ENCODE results near the gene ECE1. TPM values are rescaled to one million over a fixed set of nuclear protein-coding genes. Genes with fewer than 3 reads are reported as not detected.
A peak's percentile ranks its signal among the peaks of the same experiment; 100 is the strongest.

ECE1 gene
- total RNA-seq, 1 donor from 2014 or later: 15.2 TPM

DNA sequence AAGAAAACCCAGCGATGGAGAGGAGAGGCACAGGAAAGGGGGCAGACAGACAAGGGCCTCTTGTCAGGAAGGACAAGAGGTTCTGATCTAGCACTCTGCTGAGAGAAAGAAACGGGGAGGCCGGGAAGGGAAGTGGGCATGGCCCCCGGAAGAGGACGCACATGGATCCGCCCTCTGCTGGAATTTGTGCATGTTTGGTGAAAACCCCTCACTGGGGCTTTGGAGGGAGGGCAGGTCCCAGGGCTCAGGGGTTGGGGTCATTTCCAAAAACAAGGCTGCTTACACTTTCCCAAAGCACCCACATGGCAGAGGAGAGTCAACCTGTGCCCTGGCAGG, 32.4 kb upstream of the ECE1 start:
- Histone ChIP-seq H3K36me3 (no peaks in the 10 kb centered on the region), H3K27me3 (no peaks in the 10 kb centered on the region), H3K4me1 (peaks cover 85% of the 10 kb centered on the region), H2AFZ (replicated peaks) (no peak overlapping the region), H3K4me2 (no peak overlapping the region), H3K79me2 (ENCODE audit: low read depth) (no peaks in the 10 kb centered on the region), H3K4me3 (no peak overlapping the region), H3F3A (ENCODE audit: low read depth) (peaks cover 41% of the 10 kb centered on the region), H3K9me3 (ENCODE audit: low read depth) (no peaks in the 10 kb centered on the region), H3K9ac (no peak overlapping the region), H4K20me1 (ENCODE audit: low read depth) (peaks cover 15% of the 10 kb centered on the region), H3K27ac (no peak overlapping the region)
- Mint-ChIP-seq H3K4me3 (peak overlapping the region; percentile 41), H3K9me3 (no peaks in the 10 kb centered on the region), H3K4me1 (peaks cover 99% of the 10 kb centered on the region), H3K27ac (peak overlapping the region; percentile 91), H3K27me3 (ENCODE audit: insufficient read depth, low read depth) (peaks cover 9% of the 10 kb centered on the region), H3K36me3 (no peaks in the 10 kb centered on the region)
- TF ChIP-seq EZH2 (IDR thresholded peaks at IDR 0.05): no peak
- no peak for TF ChIP-seq EZH2phosphoT487 (IDR thresholded peaks at IDR 0.05)
- TF ChIP-seq, protein P1, sequence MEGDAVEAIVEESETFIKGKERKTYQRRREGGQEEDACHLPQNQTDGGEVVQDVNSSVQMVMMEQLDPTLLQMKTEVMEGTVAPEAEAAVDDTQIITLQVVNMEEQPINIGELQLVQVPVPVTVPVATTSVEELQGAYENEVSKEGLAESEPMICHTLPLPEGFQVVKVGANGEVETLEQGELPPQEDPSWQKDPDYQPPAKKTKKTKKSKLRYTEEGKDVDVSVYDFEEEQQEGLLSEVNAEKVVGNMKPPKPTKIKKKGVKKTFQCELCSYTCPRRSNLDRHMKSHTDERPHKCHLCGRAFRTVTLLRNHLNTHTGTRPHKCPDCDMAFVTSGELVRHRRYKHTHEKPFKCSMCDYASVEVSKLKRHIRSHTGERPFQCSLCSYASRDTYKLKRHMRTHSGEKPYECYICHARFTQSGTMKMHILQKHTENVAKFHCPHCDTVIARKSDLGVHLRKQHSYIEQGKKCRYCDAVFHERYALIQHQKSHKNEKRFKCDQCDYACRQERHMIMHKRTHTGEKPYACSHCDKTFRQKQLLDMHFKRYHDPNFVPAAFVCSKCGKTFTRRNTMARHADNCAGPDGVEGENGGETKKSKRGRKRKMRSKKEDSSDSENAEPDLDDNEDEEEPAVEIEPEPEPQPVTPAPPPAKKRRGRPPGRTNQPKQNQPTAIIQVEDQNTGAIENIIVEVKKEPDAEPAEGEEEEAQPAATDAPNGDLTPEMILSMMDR (IDR thresholded peaks at IDR 0.05): no peak
- DNase-seq (ENCODE audit: low spot score): no peak

DNA sequence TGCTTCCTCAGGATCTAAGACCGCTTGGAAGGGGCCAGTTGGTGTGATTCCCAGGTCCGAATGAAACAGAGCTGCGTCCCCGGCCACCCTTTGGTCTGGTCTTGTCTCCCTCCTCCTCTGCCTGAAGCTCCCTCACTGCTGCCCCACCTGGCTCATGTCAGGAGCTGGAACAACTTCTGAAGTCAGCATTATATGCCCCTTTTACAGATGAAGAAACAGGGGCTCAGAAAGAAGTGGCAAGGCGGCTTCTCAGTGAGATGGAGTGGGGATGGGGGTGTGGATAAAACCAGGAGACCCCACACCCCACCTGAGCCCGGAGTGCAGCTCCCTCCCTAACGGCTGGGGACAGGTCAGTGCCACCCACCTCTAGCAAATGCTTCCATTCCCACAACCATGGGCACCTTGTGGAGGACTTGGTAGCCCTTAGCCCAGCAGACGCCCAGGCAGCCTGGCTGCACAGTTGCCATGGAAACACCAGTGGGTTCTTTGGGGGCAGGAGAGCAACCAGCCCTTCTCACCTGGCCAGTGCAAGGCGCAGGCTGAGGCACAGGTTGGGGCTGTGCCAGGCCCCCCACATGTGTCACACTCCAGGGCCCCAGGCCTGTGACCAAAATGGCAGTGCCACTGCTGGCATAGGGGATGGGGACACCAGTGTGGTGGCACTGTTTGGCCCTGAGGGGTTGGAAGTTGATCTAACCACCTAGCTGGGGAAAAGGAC, 31.9 kb upstream of the ECE1 start:
- peaks cover 36% of the 10 kb centered on the region for H3F3A ChIP-seq (ENCODE audit: low read depth)
- peaks cover 97% of the 10 kb centered on the region for H3K4me1 Mint-ChIP-seq
- peak overlapping the region; percentile 41 for H3K4me3 Mint-ChIP-seq
- no peaks in the 10 kb centered on the region for H3K9me3 ChIP-seq (ENCODE audit: low read depth)
- no peak for DNase-seq (ENCODE audit: low spot score)
- no peaks in the 10 kb centered on the region for H3K9me3 Mint-ChIP-seq
- no peaks in the 10 kb centered on the region for H3K79me2 ChIP-seq (ENCODE audit: low read depth)
- H3K4me2 ChIP-seq: no peak overlapping the region
- no peak overlapping the region for H3K9ac ChIP-seq
- peaks cover 80% of the 10 kb centered on the region for H3K4me1 ChIP-seq
- no peaks in the 10 kb centered on the region for H3K36me3 ChIP-seq
- no peak overlapping the region for H2AFZ ChIP-seq (replicated peaks)
- no peaks in the 10 kb centered on the region for H3K27me3 ChIP-seq
- H3K36me3 Mint-ChIP-seq: no peaks in the 10 kb centered on the region
- TF ChIP-seq, protein P1 (IDR thresholded peaks at IDR 0.05): peak; percentile 27
- no peak for TF ChIP-seq EZH2phosphoT487 (IDR thresholded peaks at IDR 0.05)
- no peak overlapping the region for H3K27ac ChIP-seq
- peaks cover 7% of the 10 kb centered on the region for H3K27me3 Mint-ChIP-seq (ENCODE audit: insufficient read depth, low read depth)
- H3K27ac Mint-ChIP-seq: peak overlapping the region; percentile 91
- no peak overlapping the region for H3K4me3 ChIP-seq
- H4K20me1 ChIP-seq (ENCODE audit: low read depth): peaks cover 15% of the 10 kb centered on the region

DNA sequence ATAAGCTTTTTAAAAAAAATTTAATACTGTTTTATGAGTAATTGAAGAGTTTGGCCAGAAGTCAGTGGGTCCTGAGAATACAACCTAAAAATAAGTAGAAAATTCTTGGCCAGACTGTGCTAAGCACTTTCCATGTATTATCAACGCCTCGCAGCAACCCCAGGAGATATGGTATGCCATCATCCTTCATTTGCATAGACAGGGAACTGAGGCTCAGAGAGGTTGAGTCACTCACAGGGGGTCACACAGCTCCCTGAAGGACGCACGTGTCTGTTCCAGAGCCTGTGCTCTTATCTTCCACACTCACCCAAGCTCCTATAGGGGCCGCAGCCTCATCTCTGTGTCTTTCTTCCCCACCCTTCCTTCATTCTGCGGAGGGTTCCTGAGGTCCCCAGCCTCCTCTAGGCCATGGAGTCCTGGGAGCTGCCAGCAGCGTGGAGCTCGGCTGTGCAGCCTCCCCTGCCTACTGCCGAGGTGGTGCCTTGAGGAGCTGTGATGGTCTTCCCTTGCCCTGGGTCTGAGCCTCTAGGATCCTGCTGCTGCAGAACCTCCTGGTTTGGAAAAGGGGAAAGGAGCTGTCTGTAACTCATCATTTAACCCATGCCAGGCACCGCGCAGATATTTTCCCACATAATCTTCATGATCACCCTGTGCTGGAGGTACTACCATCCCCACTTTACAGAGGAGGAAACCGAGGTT, 30.3 kb upstream of the ECE1 start:
- H3K27me3 ChIP-seq: no peaks in the 10 kb centered on the region
- peaks cover 15% of the 10 kb centered on the region for H4K20me1 ChIP-seq (ENCODE audit: low read depth)
- no peak overlapping the region for H3K27ac ChIP-seq
- peaks cover 64% of the 10 kb centered on the region for H3K4me1 ChIP-seq
- H3F3A ChIP-seq (ENCODE audit: low read depth): peaks cover 20% of the 10 kb centered on the region
- no peak overlapping the region for H3K9ac ChIP-seq
- no peaks in the 10 kb centered on the region for H3K9me3 ChIP-seq (ENCODE audit: low read depth)
- no peaks in the 10 kb centered on the region for H3K79me2 ChIP-seq (ENCODE audit: low read depth)
- H2AFZ ChIP-seq (replicated peaks): no peak overlapping the region
- no peaks in the 10 kb centered on the region for H3K36me3 Mint-ChIP-seq
- peaks cover 9% of the 10 kb centered on the region for H3K27me3 Mint-ChIP-seq (ENCODE audit: insufficient read depth, low read depth)
- peaks cover 88% of the 10 kb centered on the region for H3K4me1 Mint-ChIP-seq
- H3K9me3 Mint-ChIP-seq: no peaks in the 10 kb centered on the region
- no peak for DNase-seq (ENCODE audit: low spot score)
- H3K4me3 ChIP-seq: no peak overlapping the region
- H3K4me3 Mint-ChIP-seq: no peak overlapping the region
- peak overlapping the region; percentile 17 for H3K4me2 ChIP-seq
- H3K36me3 ChIP-seq: no peaks in the 10 kb centered on the region
- H3K27ac Mint-ChIP-seq: peak overlapping the region; percentile 74
- TF ChIP-seq, protein P1 (IDR thresholded peaks at IDR 0.05): no peak
- TF ChIP-seq EZH2 (IDR thresholded peaks at IDR 0.05) (no peak), EZH2phosphoT487 (IDR thresholded peaks at IDR 0.05) (no peak)
